CD8-positive, alpha-beta memory T cell (primary cell): ENCODE measurements around the gene RORC. TPM values are rescaled to one million over a fixed set of nuclear protein-coding genes. Genes with fewer than 3 reads are reported as not detected.

ENCODE experiments used
- CTCF ChIA-PET: fragments of 350-600 bp; sonication (Branson Sonifier 250); formaldehyde crosslinking; loops from one replicate; lab custom pipeline; 2021; ENCODE audit warnings: antibody characterized with exemption; lab: Charles Lee
- POLR2A ChIA-PET: fragments of 350-600 bp; sonication (Branson Sonifier 250); formaldehyde crosslinking; loops from one replicate; lab custom pipeline; 2021; ENCODE audit warnings: antibody characterized with exemption; lab: Charles Lee
- DNase-seq, 5 donors: peaks; one replicate each; pipeline versions ENCODE4 v3.0.0 to v3.0.0-alpha.2; 2020 to 2022; ENCODE audit warnings: mixed read lengths in 1 of 5
- H3K27ac ChIP-seq: one replicate; pipeline ENCODE4 v1.7.0; 2013; ENCODE audit warnings: low read depth, mild to moderate bottlenecking, low read length, moderate library complexity
- H3K27me3 ChIP-seq: 2 replicates; pipeline ENCODE4 v1.7.0; 2013; ENCODE audit warnings: low read length, mild to moderate bottlenecking; ENCODE audit not compliant: insufficient read depth, poor library complexity, severe bottlenecking
- H3K36me3 ChIP-seq: 2 replicates; pipeline ENCODE4 v1.7.0; 2013; ENCODE audit warnings: mild to moderate bottlenecking, low read length, moderate library complexity; ENCODE audit not compliant: insufficient read depth
- H3K4me1 ChIP-seq: 2 replicates; pipeline ENCODE4 v1.7.0; 2013; ENCODE audit warnings: mild to moderate bottlenecking, low read length, moderate library complexity; ENCODE audit not compliant: insufficient read depth
- H3K4me3 ChIP-seq: 2 replicates; pipeline ENCODE4 v1.7.0; 2013; ENCODE audit warnings: mild to moderate bottlenecking, low read length
- H3K9me3 ChIP-seq: 2 replicates; pipeline ENCODE4 v1.7.0; 2013; ENCODE audit warnings: mild to moderate bottlenecking, low read length
- H3K27ac Mint-ChIP-seq, 8 donors: one replicate each; pipeline ENCODE4 v1.8.0; 2020 to 2021; ENCODE audit warnings: mixed read lengths in 8 of 8, mild to moderate bottlenecking in 6 of 8, inconsistent platforms in 3 of 8, moderate library complexity in 3 of 8
- H3K27me3 Mint-ChIP-seq, 2 donors: one replicate each; pipeline ENCODE4 v1.8.0; 2020 to 2021; ENCODE audit warnings: mixed read lengths in 2 of 2, mild to moderate bottlenecking in 1 of 2, moderate library complexity in 1 of 2
- H3K36me3 Mint-ChIP-seq, 3 donors: one replicate each; pipeline ENCODE4 v1.8.0; 2020 to 2021; ENCODE audit warnings: mixed read lengths in 3 of 3, inconsistent platforms in 1 of 3, mild to moderate bottlenecking in 1 of 3
- H3K4me1 Mint-ChIP-seq, 3 donors: one replicate each; pipeline ENCODE4 v1.8.0; 2020 to 2021; ENCODE audit warnings: mixed read lengths in 3 of 3, inconsistent platforms in 1 of 3, mild to moderate bottlenecking in 1 of 3
- H3K4me3 Mint-ChIP-seq, 7 donors: one replicate each; pipeline ENCODE4 v1.8.0; 2020 to 2021; ENCODE audit warnings: mixed read lengths in 7 of 7, mild to moderate bottlenecking in 6 of 7, moderate library complexity in 4 of 7, inconsistent platforms in 2 of 7
- H3K9me3 Mint-ChIP-seq, 5 donors: one replicate each; pipeline ENCODE4 v1.8.0; 2020 to 2022; ENCODE audit warnings: mixed read lengths in 5 of 5, mild to moderate bottlenecking in 3 of 5, moderate library complexity in 2 of 5, inconsistent platforms in 1 of 5
- polyA plus RNA-seq: library from polyadenylated mRNA; unstranded; fragments of 300-500 nt; fragmentation: Illumina TruSeq; gene quantifications from one replicate; pipeline ENCODE4 v1.2.3, GENCODE V29; 2021
- total RNA-seq, 2 experiments: library from RNA; stranded (reverse); gene quantifications; one replicate each; pipeline ENCODE4 v1.2.3, GENCODE V29; 2021

Gene RORC
- total and polyA plus RNA-seq, 3 experiments from 2014 or later, result 1.3 to 46.4 (median 1.5) TPM

GRCh38 chr1:151807766-151808165, 23.8 kb downstream of the RORC start:
- H3K4me1 ChIP-seq, result no peaks in the 10 kb centered on the region
- Mint-ChIP-seq H3K36me3 (no peaks in the 10 kb centered on the region), H3K9me3 (no peaks in the 10 kb centered on the region), H3K4me1 (peaks cover 7 to 14% (median 11%) of the 10 kb centered on the region in 3 donors), H3K27me3 (peaks cover 0 to 2% of the 10 kb centered on the region in 2 donors), H3K4me3 (no peak overlapping the region), H3K27ac (peak overlapping the region in 4 of 8 donors; percentile 4 to 83 (median 40))
- no peaks in the 10 kb centered on the region for H3K36me3 ChIP-seq
- H3K27me3 ChIP-seq, result no peaks in the 10 kb centered on the region
- H3K9me3 ChIP-seq, result no peaks in the 10 kb centered on the region
- POLR2A ChIA-PET, result no interaction called here
- DNase-seq, result no peak
- H3K4me3 ChIP-seq, result no peak overlapping the region
- no peak overlapping the region for H3K27ac ChIP-seq
- CTCF ChIA-PET, result interaction anchor here (1.0 to 1.4 kb wide), 3 partner anchors 10 to 29 kb away, joined by 3 to 4 read pairs (median 3); no protein-coding TSS in a partner anchor

GRCh38 chr1:151807131-151807530, 24.5 kb downstream of the RORC start:
- H3K27ac Mint-ChIP-seq, result peak overlapping the region in 2 of 8 donors; percentile 26 to 88
- Histone ChIP-seq H3K4me1 (no peaks in the 10 kb centered on the region), H3K27ac (no peak overlapping the region), H3K4me3 (no peak overlapping the region), H3K27me3 (no peaks in the 10 kb centered on the region), H3K9me3 (no peaks in the 10 kb centered on the region), H3K36me3 (no peaks in the 10 kb centered on the region)
- no peaks in the 10 kb centered on the region for H3K36me3 Mint-ChIP-seq
- H3K4me1 Mint-ChIP-seq, result peaks cover under 1 to 8% (median 7%) of the 10 kb centered on the region in 3 donors
- DNase-seq, result no peak
- ChIA-PET CTCF (interaction anchor here (1.0 to 1.4 kb wide), 2 partner anchors 10 to 29 kb away, joined by 3 to 4 read pairs; no protein-coding TSS in a partner anchor), POLR2A (no interaction called here)
- H3K9me3 Mint-ChIP-seq, result no peaks in the 10 kb centered on the region
- H3K4me3 Mint-ChIP-seq, result no peak overlapping the region
- peaks cover 0 to 2% of the 10 kb centered on the region in 2 donors for H3K27me3 Mint-ChIP-seq

- H3K4me3 ChIP-seq, result no peak overlapping the region
- Mint-ChIP-seq H3K27ac (peak overlapping the region in 4 of 8 donors; percentile 17 to 88 (median 32)), H3K36me3 (no peaks in the 10 kb centered on the region), H3K9me3 (no peaks in the 10 kb centered on the region), H3K4me1 (peaks cover 0 to 5% (median 0%) of the 10 kb centered on the region in 3 donors), H3K4me3 (no peak overlapping the region), H3K27me3 (peaks cover 0 to 5% of the 10 kb centered on the region in 2 donors)
- H3K27ac ChIP-seq, result no peak overlapping the region
- POLR2A ChIA-PET, result interaction anchor here (0.6 kb wide), 1 partner anchor 125 kb away, joined by 4 read pairs; no protein-coding TSS in a partner anchor
- CTCF ChIA-PET, result no interaction called here
- no peaks in the 10 kb centered on the region for H3K9me3 ChIP-seq
- no peaks in the 10 kb centered on the region for H3K36me3 ChIP-seq
- DNase-seq, result no peak
- no peaks in the 10 kb centered on the region for H3K4me1 ChIP-seq
- H3K27me3 ChIP-seq, result no peaks in the 10 kb centered on the region
Observed at GRCh38 chr1:151806170-151806569, 25.4 kb downstream of the RORC start.

DNA sequence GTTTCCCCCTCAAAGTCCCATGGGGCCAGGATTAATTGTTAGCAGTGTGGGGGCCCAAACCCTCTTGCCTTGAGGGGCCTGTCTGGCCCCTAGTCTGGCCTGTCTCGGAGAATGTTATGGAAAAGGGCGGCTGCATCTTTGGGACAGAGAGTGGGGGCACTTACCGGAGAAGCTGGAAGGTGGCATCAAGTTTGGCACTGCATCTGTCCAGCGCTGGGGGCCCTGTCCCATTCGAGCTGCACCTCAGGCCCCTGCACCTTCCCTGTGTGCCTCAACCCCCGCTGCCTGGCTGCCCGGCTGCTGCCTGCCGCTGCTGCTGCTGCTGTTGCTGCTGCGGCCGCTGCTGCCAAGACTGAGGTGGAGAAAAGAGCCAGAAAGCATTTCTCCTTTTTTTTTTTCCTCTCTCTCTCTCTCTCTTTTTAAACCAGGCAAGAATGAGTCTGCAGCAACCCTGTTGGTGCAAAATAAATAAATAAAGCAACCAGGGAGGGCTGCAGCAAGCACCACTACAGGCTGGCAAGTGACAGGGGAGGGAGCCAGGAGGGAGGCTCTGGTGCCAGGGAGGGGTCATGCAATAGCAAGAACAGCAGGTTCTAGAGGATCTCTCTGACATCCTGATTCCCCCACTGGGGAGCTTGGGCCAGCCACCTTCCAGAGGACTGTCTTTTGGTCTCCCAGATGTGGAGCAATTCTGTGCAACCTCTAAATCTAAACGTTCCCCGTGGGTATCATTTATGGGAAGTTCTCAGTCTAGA, 26.4 kb downstream of the RORC start, which contains the start of gene LINGO4:
TSS of gene LINGO4 (minus strand) at position 354 of the 755 bp plus-strand sequence. CDS start 2,715 bp downstream, outside the sequence.
- H3K27me3 ChIP-seq, result no peaks in the 10 kb centered on the region
- Mint-ChIP-seq H3K27ac (peak within 1 kb of the TSS in 6 of 8 donors; percentile 27 to 88 (median 72)), H3K4me1 (peaks cover 6 to 10% (median 6%) of the 10 kb centered on the region in 3 donors), H3K36me3 (no peaks in the 10 kb centered on the region), H3K4me3 (no peak within 1 kb of the TSS), H3K9me3 (no peaks in the 10 kb centered on the region), H3K27me3 (peaks cover 5% of the 10 kb centered on the region in 2 donors)
- ChIA-PET CTCF (no interaction called here), POLR2A (no interaction called here)
- no peak within 1 kb of the TSS for H3K27ac ChIP-seq
- H3K36me3 ChIP-seq, result no peaks in the 10 kb centered on the region
- H3K4me3 ChIP-seq, result no peak within 1 kb of the TSS
- no peaks in the 10 kb centered on the region for H3K9me3 ChIP-seq
- DNase-seq, result no peak
- H3K4me1 ChIP-seq, result no peaks in the 10 kb centered on the region

DNA sequence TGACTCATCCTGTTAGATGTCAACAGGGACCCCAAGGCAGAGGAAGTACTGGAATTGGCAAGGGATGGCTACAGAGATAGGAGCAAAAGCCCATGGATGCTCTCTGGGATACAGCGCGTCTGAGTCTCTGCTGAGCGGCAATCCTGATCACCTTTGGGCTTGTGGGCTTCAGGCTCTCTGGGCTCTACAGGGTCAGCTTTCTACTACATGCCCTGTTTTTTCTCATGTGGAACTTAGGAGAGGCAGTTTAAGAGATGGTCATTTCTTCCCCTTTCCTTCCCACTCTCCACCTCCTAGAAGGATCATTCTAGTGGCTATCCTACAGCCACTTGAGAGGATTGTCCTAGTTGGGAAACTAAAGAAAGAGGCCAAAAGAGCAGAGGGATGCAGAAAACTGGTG, 27.7 kb downstream of the RORC start:
- Histone ChIP-seq H3K27me3 (no peaks in the 10 kb centered on the region), H3K27ac (no peak overlapping the region), H3K9me3 (no peaks in the 10 kb centered on the region), H3K36me3 (no peaks in the 10 kb centered on the region), H3K4me1 (no peaks in the 10 kb centered on the region), H3K4me3 (no peak overlapping the region)
- H3K9me3 Mint-ChIP-seq, result no peaks in the 10 kb centered on the region
- CTCF ChIA-PET, result interaction anchor here (1.1 kb wide), 1 partner anchor 11 kb away, joined by 3 read pairs; no protein-coding TSS in a partner anchor
- peaks cover 12 to 17% (median 12%) of the 10 kb centered on the region in 3 donors for H3K4me1 Mint-ChIP-seq
- POLR2A ChIA-PET, result no interaction called here
- no peak for DNase-seq
- H3K27me3 Mint-ChIP-seq, result peaks cover 6 to 12% of the 10 kb centered on the region in 2 donors
- peak overlapping the region in 7 of 8 donors; percentile 23 to 83 (median 75) for H3K27ac Mint-ChIP-seq
- H3K4me3 Mint-ChIP-seq, result no peak overlapping the region
- peaks cover 0 to 2% (median 0%) of the 10 kb centered on the region in 3 donors for H3K36me3 Mint-ChIP-seq

GRCh38 chr1:151803164-151803563, 28.4 kb downstream of the RORC start:
- Histone ChIP-seq H3K36me3 (no peaks in the 10 kb centered on the region), H3K27ac (no peak overlapping the region), H3K27me3 (no peaks in the 10 kb centered on the region), H3K4me1 (no peaks in the 10 kb centered on the region), H3K9me3 (no peaks in the 10 kb centered on the region), H3K4me3 (no peak overlapping the region)
- H3K27ac Mint-ChIP-seq, result peak overlapping the region in 7 of 8 donors; percentile 67 to 95 (median 79)
- H3K4me3 Mint-ChIP-seq, result no peak overlapping the region
- peaks cover 6 to 12% of the 10 kb centered on the region in 2 donors for H3K27me3 Mint-ChIP-seq
- H3K36me3 Mint-ChIP-seq, result peaks cover 0 to 4% (median 2%) of the 10 kb centered on the region in 3 donors
- no peak for DNase-seq
- H3K4me1 Mint-ChIP-seq, result peaks cover 12 to 19% (median 12%) of the 10 kb centered on the region in 3 donors
- ChIA-PET POLR2A (no interaction called here), CTCF (interaction anchor here (1.5 kb wide), 1 partner anchor 33 kb away, joined by 4 read pairs; no protein-coding TSS in a partner anchor)
- no peaks in the 10 kb centered on the region for H3K9me3 Mint-ChIP-seq

DNA sequence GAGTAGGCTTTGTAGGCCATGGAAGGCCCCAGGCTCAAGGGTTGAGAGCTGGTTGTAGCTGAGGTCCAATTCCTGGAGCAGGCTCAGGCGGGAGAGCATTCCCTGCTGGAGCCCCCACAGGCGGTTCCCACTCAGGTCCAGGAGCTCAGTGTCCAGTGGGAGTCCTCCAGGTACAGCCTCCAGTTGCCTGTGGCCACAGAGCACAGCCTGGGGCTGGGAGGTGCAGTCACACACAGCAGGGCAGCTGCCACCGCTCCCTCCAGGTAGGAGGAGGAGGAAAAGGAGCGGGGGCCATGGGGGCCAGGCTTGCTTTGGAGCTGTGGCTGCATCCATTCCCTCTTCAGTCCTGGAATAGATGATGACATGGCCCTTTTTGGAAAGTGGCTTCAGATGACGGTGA, 29.2 kb downstream of the RORC start:
- Histone ChIP-seq H3K4me1 (no peaks in the 10 kb centered on the region), H3K4me3 (no peak overlapping the region), H3K36me3 (no peaks in the 10 kb centered on the region), H3K27me3 (no peaks in the 10 kb centered on the region), H3K9me3 (no peaks in the 10 kb centered on the region), H3K27ac (no peak overlapping the region)
- no peak for DNase-seq
- ChIA-PET CTCF (interaction anchor here (1.1 to 1.5 kb wide), 2 partner anchors 17 to 34 kb away, joined by 3 to 4 read pairs; no protein-coding TSS in a partner anchor), POLR2A (no interaction called here)
- H3K4me1 Mint-ChIP-seq, result peaks cover 12 to 17% (median 12%) of the 10 kb centered on the region in 3 donors
- H3K36me3 Mint-ChIP-seq, result peaks cover 0 to 4% (median 2%) of the 10 kb centered on the region in 3 donors
- no peaks in the 10 kb centered on the region for H3K9me3 Mint-ChIP-seq
- peaks cover 4 to 12% of the 10 kb centered on the region in 2 donors for H3K27me3 Mint-ChIP-seq
- no peak overlapping the region for H3K4me3 Mint-ChIP-seq
- H3K27ac Mint-ChIP-seq, result peak overlapping the region in 2 of 8 donors; percentile 24 to 95
